C1 segment of cervical spinal cord (tissue), 14 donors: ENCODE results near the gene APCDD1L.
"Not testable (repeated sequence)": the region's sequence is repeated elsewhere in the genome, so short reads cannot be mapped to it uniquely, and the experiment has no call there.

Source experiments
- DNase-seq, 14 donors: peaks; one replicate each; lab custom pipeline; 2025; lab: John Stamatoyannopoulos, UW

APCDD1L gene

DNA sequence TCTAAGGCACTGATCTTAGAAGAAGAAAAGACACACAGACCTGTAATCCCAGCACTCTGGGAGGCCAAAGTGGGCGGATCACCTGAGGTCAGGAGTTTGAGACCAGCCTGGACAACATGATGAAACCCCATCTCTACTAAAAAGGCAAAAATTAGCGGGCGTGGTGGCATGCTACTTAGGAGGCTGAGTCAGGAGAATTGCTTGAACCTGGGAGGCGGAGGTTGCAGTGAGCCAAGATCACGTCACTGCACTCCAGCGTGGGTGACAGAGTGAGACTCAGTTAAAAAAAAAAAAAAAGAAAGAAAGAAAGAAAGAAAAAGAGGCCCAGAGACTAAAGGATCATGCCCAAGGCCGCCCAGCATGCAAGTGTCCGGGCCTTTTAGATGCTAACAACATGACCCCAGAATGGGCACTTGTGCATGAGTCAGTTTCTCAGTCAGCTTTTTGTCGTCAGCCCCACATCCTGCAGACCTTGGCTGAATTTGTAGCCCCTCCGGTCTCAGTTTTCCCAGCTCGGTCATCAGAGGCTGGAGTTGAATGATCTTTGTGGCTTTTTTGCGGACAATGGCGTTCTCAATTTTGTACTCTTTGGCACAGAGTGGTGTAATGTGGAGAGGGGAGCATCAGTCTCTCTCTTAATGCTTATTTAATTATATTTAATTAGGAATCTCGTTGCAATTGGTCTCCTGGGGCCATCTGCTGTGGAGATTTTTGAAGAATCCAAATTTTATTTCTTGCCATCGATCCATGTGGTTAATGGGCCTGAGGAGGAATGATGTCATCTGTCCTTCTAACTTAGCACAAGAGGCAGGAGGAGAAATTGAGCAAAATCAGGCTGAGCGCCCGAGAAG lies 30.6 kb upstream of the APCDD1L start:
- no peak for DNase-seq

DNA sequence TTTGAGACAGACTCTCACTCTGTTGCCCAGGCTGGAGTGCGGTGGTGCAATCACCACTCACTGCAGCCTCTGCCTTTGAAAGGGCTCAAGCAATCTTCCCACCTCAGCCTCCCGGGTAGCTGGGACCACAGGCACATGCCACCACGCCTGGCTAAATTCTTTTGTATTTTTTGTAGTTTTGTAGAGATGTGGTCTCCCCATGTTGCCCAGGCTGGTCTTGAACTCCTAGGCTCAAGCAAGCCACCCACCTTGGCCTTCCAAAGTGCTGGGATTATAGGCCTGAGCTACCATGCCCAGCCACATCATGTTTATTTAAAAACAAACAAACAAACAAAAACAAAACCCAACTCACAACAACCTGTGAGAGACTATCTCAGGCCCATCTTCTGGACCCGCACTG lies 29.7 kb upstream of the APCDD1L start:
- DNase-seq: no peak

DNA sequence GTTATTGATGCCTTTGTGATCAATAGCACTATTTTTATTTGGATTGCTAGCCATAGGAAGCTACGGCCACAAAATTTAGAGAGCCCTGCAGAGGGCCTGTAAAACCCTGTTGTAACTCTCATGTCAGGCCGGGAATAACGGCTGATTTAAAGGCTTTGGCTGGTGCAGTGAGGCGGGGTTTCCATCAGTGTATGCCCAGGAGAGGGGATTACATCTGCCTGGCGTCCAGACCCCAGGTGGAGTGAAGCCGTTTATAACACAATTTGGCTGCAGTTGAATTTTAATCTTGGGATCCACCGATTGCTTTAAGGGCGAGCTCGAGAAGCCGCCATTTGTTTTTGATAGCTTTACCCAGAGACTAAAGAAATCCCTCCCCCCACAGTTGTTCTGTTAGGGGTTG lies 29.1 kb upstream of the APCDD1L start:
- DNase-seq: no peak

DNA sequence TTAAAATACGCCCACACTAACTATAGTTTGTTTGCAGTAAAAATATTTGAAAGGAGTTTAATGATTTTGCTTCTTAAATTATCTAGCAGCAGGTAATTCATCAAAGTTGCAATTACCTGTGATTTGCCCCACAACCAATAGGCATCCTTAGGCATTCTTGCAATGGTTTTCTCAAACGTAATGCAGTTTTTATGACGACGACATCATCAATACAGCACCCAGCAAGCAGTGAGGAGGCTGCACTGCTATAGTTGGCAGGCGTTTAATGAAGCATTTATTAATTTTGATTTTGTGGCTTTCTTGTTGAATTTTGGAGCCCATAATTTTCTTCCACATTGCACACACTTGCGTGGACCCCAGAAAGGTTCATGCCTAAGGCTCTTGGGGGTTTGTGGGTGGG lies 28.1 kb upstream of the APCDD1L start:
- DNase-seq: no peak

DNA sequence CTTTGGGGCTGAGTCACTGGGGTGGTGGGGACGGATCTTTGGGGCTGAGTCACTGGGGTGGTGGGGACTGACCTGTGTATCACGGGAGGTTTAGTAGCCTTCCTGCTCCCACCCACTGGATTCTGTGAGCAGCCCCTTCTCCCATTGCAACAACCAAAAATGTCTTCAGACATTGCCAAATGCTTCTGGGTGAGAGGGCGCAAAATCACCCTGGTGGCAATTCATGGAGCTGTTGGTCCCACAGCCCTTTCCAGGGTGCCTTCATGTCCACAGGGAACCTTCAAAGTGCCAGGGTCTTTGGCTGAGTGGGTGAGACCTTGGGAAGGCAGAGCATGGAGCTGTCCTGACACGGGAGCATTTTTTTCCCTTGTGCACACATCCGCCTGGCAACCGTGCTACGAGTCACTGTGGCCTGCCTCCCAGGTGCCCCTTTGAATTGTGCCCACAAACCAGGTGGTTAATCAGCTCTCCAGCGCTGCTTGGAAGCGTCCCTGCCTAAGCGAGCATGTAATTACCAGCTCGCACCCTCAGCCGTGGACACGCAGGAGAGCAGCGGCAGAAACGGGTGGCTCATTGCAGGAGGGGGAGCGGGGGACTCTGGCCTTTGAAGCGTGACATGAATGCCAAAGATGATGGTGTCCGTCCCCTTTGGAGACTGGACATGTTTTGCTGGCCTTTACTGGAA lies 27.4 kb upstream of the APCDD1L start:
- DNase-seq: peak in 1 of 14 donors; percentile 18

DNA sequence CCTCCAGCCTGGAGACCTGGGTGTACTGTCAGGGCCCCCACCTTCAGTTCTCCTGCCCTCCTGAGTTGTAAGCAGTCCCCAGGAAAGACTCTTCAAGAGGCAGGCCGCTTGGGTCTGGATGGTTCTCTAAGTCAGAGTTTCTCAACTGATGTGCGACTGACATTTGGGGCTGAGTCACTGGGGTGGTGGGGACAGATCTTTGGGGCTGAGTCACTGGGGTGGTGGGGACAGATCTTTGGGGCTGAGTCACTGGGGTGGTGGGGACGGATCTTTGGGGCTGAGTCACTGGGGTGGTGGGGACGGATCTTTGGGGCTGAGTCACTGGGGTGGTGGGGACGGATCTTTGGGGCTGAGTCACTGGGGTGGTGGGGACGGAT lies 26.8 kb upstream of the APCDD1L start:
- DNase-seq: not testable (repeated sequence)

DNA sequence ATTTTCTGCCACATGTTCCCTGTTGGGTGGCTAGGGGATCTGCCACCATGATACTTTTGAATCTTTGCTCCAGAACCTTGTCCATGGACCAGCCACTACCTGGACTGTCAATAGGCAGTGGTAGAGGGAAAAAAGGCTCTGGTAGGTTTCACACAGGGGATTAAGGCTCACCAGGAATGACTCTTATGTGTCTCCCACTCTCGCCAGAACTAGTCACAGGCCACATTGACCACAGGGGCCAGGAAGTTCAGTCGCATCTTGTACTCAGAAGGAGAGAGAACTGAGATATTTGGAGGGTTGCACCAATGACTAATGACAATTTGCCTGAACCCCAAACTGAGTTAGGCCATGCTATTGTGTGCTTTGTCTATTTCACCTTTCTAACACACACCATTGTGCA lies 23.6 kb upstream of the APCDD1L start:
- DNase-seq: no peak

DNA sequence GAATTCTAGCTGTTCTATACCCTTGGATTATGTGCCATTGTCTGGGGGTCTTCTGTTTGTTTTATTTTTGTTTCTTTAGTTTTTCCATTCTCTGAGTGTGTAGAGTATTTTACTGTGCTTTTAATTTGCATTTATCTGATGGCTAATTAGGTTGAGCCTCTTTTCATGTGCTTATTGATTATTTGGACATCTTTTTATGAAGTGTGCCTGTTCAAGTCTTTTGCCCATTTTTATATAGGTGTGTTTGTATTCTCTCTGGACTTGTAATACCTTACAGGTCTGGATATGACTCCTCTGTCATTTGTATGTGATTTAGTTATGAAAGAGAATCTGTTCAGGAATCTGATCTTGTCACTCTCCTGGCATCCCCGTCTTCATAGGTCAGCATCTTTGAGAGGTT lies 22.6 kb upstream of the APCDD1L start:
- DNase-seq: no peak

DNA sequence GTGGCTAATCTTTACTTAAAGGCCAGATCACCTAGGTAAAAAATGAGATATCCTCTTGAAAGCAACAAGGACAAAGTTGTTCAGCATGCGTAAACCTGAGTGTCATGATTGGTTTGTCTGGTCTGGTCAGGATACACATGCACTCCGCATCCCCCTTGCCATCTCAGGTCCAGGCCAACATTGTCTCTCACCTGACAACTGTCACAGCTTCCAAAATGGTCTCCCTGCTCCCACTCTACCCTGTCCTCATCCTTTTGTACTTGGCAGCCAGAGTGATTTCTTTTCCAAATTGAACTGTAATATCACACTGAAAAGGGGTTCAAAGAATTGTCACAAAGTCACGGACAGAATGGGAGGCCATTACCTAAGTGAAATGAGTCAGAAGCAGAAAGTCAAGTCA lies 21.1 kb upstream of the APCDD1L start:
- no peak for DNase-seq

DNA sequence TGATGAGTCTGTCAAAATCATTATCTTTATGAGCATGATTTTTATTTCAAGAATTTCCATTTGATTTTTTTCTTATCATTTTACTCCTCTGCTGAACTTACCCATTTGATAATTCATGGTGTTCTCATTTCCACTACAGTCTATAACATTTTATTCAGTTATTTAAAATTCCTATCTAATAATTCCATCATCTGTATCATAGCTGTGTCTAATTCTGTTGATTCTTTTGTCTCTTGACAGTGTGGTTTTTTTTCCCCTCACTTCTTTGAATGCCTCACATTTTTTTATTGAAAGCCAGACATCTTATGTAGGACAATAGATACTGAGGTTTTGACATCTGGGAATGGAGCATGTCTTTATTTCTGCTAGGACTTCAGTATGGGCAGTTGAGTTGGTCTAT lies 16.5 kb upstream of the APCDD1L start:
- no peak for DNase-seq

DNA sequence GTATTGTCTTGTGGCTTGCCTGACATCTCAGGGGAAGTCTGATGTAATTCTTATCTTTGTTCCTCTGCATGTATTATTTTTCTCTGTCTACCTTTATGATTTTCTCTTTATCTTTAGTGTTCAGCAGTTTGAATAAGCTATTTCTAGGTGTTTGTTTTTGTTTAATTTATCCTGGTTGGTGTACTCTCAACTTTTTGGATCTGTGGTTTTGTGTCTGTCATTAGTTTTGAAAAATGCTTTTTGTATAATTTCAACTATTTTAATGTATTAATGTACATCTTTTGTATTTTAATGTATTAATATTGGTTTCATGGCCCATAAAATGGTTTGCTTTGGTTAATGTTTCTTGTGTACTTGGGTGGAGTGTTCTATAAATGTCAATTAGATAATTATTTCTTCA lies 15.9 kb upstream of the APCDD1L start:
- no peak for DNase-seq

DNA sequence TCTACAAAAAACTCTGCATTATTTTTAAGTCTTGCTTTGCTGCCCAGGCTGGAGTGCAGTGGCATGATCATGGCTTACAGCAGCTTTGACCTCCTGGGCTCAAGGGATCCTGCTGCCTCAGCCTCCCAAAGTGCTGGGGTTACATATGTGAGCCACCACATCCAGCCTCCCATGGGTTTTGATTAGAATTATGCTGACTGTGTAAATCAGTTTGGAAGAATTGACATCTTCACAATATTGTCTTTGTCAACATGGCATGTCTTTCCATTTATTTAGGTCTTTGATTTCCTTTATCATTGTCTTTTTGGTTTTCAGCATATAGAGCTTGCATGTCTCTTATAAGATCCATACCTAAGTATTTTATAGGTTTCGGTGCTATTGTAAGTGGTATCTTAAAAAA lies 13.2 kb upstream of the APCDD1L start:
- no peak for DNase-seq

DNA sequence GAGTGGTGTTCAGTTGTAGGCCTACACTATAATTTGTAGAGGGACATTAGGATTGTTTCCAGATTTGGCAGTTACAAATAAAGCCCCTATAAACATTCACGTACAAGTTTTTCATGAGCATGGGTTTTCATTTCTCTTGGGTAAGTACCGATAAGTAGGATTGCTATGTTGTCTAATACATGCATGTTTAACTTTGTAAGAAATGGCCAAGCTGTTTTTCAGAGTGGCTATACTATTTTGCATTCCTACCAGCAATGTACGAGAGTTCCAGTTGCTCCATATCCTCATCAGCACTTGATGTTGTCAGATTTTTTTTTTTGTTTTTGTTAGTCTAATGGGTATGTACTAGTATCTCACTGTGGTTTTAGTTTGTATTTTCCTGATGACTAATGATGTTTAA lies 11.2 kb upstream of the APCDD1L start:
- no peak for DNase-seq

DNA sequence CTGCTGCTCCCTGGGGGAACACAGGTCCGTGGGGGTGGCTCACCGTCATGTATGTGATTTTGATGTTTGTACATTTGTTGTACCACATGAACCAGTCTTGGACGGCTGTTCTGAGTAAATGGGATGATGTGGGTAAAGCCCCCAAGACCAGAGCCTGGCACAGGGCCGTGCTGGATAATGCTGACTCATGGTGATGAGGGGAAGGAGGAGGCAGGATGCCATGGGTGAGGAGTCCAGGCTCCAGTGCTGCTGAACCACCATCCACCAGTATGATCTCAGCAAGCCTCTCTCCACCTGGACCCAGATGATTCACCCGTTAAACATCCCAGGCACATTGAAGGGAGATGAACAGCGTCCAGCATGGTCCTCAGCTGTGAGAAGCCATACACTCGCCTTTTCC lies 9.6 kb upstream of the APCDD1L start:
- no peak for DNase-seq

DNA sequence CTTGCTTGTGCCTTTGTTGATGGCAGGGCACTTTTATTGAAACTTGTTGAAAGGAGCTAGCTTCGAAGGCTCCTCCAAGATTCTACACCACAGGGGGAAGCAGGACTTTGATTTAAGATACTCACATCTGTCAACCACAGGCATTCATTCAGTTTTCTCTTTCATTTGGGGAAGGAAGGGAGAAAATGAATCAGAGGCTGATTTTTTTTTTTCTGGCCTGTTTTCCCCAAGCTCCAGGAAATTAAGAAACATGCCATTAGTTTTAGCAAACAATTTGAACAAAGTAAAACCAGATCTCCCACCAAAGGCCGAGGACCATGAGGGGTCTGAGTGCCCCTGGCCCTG lies 8.7 kb upstream of the APCDD1L start:
- DNase-seq: no peak

DNA sequence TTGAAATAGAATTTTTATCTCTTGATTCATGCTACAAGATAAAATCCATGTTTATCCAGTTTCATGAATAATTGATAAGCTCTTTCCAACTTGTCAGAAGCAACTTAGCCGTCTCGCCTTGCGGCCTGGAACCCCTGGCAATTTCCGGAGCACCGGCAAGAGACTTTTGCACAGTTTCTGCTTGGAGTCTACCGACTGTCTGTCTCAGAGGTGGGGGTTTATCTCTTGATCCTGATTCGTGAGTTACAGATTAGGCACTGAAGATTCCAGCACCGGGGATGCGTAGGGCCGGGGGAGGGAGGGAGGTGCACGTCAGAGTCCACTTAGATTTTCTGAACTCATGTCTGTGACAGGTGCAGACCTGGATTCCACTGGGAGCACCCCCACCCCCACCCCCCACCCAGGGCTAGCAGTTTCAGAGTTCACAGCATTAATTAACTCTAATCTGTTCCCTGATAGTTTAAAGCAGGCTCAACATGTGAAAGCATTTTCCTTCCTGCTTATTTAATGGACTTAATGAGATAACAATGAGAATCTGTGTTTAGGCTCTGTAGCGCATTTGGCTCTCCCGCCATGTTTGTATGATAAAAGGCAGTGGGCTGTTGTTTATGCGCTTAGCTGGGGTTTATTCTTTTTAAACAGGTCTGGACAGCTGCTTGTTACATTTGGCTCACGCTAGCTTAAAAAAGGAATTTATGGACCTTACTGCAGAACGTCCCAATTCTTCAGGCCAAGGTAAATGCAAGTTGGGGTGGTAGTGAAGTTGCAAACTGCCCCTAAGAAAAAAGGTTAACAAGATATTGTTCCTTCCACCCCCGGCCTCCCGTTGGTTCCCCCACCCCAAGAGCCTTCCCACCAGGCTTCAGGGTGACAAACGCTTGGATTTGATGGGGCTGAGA lies 8.1 kb upstream of the APCDD1L start:
- DNase-seq: no peak

DNA sequence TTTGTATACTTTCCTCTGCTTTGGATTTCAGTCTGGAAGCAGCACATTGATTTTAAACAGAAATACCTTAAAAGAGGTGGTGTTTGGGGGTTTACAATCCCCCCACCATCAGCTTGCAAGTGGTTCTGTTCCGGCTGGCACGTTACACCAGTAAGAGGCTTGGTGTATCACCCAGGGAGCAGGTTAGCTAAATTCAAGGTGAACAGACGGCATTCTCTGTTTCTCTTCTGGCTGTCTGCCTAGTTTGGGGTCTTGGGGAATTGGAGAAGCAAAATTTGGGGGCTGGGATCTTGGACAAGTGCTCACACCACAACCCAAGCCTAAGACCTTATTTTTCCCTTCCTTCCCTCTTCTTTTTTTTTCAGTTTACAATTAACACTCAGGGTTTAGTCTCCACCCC lies 7.5 kb upstream of the APCDD1L start:
- DNase-seq: no peak

DNA sequence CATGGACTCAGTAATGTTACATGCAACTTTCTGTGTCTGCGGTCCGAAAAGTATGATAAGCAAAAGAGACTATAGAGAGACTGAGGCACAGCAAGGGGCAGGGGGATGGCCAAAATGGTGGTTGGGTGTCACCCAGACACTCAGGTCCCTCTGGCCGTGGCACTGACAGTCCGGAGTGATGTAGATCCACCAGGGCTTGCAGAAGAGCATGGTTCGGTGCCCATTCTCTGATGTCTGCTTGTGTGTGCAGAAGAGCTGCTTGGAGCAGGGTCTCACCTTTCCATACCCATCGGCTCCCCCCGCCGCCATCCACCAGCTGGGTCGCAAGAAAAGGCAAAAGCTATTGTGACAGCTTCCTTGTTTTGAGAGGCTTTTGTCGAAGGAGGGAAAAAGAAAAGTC lies 6.6 kb upstream of the APCDD1L start:
- no peak for DNase-seq

DNA sequence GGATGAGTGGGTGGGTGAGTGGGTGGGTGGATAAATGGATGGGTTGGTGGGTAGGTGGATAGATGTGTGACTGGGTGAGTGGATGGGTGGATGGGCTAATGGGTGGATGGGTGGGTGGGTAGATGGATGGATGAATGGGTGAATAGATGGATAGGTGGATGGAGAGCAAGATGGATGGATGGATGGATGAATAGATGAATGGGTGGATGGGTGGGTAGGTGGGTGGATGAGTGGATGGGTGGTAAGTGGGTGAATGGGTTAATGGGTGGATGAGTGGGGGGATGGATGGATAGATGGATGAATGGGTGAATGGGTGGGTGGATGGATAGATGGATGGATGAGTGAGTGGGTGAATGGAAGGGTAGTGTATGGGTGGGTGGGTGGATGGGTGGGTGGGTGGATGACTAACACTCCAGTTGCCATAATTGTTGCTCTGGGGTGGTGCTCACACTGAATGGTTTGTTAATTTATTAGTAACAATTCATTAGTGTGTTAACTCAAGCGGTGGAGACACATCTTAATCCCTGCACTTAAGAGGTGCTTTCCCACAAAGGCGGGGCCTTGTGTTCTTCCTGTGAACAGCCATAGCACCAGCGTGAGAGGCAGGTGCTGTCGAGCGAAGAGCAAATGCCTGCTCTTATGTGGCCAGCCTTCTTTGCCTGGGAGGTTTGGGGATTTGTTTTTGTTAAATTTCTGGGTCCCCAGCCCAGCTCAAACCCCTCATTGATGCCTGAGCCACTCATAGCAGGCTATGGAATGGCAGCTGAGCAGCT lies 4.9 kb upstream of the APCDD1L start:
- no peak for DNase-seq

DNA sequence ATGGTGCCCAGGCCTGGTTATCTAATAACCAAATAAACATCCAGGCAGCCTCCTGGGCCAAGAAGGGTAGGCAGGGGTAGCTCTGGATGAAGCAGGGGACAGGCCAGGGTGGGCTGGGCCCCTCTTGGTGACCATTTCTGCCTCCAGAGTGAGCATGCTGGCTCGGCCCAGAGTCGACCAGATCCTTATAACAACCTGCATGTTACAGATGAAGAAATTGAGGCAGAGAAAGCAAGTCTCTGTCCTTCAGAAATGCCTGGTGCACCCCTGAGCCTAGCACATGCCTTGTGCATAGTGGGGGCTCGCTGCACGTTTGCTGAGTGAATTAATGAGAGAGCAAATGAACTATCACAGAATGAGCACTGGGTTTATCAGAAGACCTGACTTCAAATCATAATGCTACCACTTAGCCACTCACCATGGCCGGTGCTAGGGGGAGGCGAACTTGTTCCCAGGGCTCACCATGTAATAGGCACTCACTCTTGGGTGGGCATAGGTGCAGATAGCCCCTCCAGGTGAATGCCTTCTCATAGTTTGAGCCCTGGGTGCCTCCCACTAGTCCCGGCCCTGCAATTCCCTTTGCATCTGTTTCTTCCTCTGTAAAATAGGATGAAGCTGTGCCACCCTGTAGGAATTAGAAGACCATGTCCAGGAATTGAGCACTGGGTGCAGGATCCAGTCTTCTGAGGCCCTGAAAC lies 3.8 kb upstream of the APCDD1L start:
- no peak for DNase-seq

DNA sequence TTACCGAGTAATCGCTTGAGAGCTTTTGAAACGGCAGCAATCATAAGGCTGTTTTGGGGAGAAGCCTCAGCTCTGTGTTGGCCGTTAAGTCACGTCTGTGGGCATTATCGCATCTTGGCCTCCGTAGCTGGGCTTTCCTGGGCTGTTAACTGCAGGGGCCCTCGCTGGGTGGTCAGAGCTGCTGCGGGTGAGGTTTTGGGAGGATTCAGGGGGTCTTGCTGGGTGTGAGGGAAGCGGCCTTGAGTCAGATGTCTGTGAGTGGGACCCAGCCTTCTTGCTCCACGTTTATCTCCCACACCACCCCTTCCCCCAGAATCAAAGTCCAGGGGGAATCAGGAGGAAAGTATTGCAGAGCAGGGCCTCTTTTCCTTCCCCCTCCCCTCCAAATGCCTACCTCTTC lies 3.2 kb upstream of the APCDD1L start:
- no peak for DNase-seq
